Stomach (tissue), 4 donors: ENCODE data around the gene TMEM229A.
"Not testable (repeated sequence)": the region's sequence is repeated elsewhere in the genome, so short reads cannot be mapped to it uniquely, and the experiment has no call there.

Source experiments
- CTCF ChIP-seq, 7 experiments: fragments of 450-650 bp in 4 of 7; fragments of 200-600 bp in 3 of 7; sonication (generic) in 3 of 7; IDR thresholded peaks; one replicate each; pipeline ENCODE4 v1.5.1; 2016 to 2019; ENCODE audit warnings: antibody characterized with exemption in 7 of 7, control low read depth in 2 of 7, mild to moderate bottlenecking in 1 of 7
- POLR2A ChIP-seq, 4 donors: fragments of 450-650 bp; IDR thresholded peaks; one replicate each; pipeline ENCODE4 v1.6.1; 2016; ENCODE audit warnings: antibody characterized with exemption in 4 of 4, control low read depth in 2 of 4, mild to moderate bottlenecking in 1 of 4, moderate library complexity in 1 of 4
- POLR2AphosphoS5 ChIP-seq, 3 donors: sonication (generic); formaldehyde crosslinking; IDR thresholded peaks; one replicate each; pipeline ENCODE4 v1.6.1; 2016; ENCODE audit warnings: antibody characterized with exemption in 3 of 3

- not testable (repeated sequence) for TF ChIP-seq CTCF, POLR2A, POLR2AphosphoS5 (IDR thresholded peaks at IDR 0.05)
These were observed 8.5 kb downstream of the TMEM229A start for GRCh38 chr7:124024329-124024728.
